ENCODE data around the gene ITGA1.
"Not testable (repeated sequence)": the region's sequence is repeated elsewhere in the genome, so short reads cannot be mapped to it uniquely, and the experiment has no call there.

ITGA1 gene

DNA sequence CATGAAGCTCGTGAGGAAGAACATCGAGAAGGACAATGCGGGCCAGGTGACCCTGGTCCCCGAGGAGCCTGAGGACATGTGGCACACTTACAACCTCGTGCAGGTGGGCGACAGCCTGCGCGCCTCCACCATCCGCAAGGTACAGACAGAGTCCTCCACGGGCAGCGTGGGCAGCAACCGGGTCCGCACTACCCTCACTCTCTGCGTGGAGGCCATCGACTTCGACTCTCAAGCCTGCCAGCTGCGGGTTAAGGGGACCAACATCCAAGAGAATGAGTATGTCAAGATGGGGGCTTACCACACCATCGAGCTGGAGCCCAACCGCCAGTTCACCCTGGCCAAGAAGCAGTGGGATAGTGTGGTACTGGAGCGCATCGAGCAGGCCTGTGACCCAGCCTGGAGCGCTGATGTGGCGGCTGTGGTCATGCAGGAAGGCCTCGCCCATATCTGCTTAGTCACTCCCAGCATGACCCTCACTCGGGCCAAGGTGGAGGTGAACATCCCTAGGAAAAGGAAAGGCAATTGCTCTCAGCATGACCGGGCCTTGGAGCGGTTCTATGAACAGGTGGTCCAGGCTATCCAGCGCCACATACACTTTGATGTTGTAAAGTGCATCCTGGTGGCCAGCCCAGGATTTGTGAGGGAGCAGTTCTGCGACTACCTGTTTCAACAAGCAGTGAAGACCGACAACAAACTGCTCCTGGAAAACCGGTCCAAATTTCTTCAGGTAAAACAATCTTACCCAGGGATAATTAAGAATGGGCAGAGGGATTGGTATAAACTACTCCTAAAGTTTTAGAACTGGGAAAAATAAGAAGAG lies 12.9 kb downstream of the ITGA1 start:
- DNase-seq (ENCODE audit: low read depth in 2 of 2) = peak in 1 of 2 donors; percentile 17

GRCh38 chr5:52801329-52801728 lies 13.6 kb downstream of the ITGA1 start:
- DNase-seq (ENCODE audit: low read depth in 2 of 2) = no peak

DNA sequence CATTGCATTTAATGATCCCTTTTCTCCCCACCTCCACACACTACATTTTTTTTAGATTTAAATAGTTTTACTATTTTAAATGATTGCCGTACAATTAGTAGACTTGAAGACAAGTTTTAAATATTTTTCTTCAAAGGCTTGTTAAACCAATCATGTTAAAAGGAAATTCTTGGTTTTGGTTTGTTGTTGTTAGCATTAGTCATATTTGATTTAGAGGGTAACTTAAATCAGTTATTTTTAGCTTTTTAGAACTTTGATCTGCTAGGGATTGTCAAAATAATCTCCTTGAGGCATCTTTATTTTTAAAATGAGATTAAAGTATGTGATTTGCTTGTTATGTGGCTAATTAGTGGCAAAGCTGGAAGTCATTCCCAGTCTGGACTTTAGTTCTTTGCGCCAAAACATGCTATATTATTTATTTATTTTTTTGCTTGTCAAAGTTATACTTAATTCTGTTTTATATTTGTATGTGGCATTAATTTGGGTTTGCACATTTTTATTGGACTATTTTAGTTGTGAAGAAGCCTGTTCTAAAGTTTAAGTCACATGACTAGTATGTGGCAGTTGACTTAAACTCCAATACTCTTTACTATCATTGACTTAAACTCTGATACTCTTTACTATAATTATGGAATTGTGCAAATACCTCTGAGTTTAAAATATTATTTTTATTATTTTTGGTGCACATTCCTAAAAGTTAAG lies 14.7 kb downstream of the ITGA1 start:
- DNase-seq (ENCODE audit: low read depth in 2 of 2) = no peak

DNA sequence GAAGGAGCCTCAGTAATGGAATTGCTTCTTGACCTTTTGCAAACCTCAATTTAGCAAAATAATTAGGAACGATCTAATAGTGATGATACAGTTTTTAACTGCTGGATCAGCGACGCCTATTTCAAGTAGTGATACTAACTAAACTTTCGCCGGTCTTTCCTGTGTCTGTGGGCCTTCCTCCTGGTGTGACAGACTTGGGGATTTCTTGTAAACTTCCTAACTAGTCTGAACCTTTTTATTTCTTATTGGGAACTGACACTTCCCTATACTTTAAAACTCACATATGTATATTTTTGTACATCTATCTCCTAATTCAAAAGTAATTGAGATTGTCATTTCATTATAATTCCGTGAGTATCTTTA lies 15.2 kb downstream of the ITGA1 start:
- DNase-seq (ENCODE audit: low read depth in 2 of 2) = no peak

DNA sequence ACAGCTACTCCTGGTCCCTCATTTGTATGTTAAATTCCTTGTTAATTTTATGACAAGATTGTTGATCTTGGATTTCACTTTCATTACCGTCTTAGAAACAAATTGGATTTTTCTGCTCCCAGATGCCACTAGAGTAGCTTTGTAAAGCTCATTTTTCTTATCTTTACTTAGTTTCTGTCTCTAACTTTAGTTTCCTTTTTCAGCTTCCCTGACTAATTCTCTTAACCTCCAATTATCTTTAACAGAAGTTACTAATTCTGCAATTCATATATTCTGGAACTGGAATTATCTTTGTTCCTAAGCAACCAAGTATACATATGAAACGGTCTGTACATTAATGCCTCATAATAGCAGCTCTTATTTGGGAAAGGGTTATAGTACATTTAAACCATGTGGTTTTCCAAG lies 16.7 kb downstream of the ITGA1 start:
- no peak for DNase-seq (ENCODE audit: low read depth in 2 of 2)

DNA sequence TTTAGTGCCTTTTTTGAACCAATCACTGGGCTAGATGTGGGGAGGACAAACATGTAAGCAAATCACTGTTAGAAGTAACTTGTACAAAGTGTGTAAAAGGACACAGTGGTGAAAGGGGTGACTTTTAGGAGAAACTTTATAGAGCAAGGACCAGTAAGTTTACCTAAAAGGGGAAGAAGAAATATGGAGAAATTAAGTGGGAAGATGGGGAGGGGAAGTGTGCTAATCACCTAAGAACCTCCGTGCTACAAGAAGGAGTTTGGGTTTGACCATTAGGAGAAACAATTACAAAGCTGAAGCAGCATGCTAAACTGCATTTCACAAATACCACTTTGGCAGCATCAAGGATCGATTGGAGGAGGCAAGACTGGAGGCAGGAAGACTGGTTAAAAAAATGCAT lies 17.3 kb downstream of the ITGA1 start:
- no peak for DNase-seq (ENCODE audit: low read depth in 2 of 2)

DNA sequence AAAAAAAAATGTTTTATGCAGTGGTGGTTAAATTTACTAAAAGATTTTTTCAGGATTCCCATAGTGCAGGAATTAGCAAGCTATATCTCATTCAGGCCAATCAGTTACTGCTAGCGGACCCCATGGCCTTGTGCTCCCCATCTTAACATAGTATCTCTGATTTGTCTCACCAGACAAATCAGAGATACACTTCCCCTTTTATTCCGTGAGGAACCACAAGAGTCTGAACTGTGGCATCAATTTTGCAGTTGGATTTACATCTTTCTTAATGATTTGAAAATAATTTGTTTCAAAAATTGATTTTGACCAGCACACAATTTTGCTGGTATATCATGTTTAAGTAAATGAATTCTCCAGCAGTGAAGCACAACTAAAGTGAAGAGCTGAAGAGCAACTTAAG lies 17.9 kb downstream of the ITGA1 start:
- no peak for DNase-seq (ENCODE audit: low read depth in 2 of 2)

- no peak for DNase-seq (ENCODE audit: low read depth in 2 of 2)
These were observed 19.3 kb downstream of the ITGA1 start for GRCh38 chr5:52807037-52807436.

DNA sequence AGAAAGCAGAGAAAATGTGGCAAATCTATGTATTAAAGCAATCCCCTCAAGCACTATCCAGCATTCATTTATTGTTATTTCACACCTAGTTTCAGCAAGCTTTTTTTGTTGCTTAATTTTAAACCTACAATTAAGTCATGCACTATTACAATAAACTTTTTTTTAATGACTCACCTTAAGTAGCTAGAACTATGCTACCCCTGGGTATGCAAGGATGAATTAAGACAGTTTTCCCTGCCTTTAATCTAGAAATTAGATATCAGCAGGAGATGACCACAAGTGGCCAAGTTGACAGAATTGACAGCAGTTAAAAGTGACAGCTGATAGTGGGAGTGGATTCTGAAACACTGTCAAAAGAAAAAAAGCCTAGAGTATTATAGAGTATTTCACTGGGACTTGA lies 20.0 kb downstream of the ITGA1 start:
- no peak for DNase-seq (ENCODE audit: low read depth in 2 of 2)

GRCh38 chr5:52808316-52808901 lies 20.7 kb downstream of the ITGA1 start:
- DNase-seq (ENCODE audit: low read depth in 2 of 2) = no peak

DNA sequence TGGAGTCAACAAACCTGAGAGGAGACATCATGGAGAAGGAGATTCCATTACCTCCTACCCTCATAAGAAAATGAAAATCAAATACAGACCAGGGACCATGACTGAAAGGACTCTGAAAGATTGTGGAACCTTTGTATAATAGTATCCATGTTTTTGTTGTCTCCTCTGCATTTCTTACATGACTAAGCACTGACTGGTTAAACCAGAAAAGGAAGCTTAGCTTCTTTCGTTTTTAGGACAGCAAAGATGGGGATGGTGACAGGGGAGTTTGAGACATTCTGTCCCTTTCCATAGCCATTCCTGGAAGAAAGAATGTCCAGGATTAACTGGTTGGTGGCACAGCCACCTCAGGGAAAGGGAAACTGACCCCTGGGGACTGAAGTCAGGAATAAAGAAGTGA lies 22.2 kb downstream of the ITGA1 start:
- DNase-seq (ENCODE audit: low read depth in 2 of 2) = no peak

- no peak for DNase-seq (ENCODE audit: low read depth in 2 of 2)
These were observed 22.7 kb downstream of the ITGA1 start for GRCh38 chr5:52810426-52810825.

DNA sequence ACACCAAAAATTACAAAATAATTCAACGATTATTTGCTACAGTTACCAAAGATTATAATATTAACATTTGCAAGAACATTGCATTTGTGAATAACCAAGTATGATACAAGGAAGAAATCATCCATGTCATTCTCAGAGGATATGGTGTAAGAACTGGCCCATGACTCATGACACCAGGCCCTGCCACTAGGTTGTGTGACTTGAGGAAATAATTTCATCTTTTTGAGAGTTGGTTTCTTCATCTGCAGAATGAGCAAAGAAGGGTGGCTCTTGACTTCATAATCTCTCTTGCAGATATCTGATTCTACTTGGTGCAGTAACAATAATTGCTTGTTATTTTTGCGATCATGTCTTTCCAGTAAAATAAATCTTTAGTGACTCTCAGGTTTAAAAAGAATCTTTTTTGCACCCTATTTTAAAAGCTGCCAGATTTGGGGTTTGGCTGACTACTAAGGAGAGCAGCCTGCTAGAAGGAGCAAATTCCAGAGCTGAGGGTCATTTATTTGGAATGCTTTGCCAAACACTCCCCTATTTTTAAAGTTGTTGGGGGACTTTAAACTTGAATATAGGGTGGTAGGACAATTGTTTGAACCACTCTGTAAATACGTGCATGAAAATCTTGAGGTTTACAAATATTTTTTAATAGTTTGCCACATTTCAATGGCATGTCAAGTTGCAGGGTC lies 23.5 kb downstream of the ITGA1 start:
- no peak for DNase-seq (ENCODE audit: low read depth in 2 of 2)

DNA sequence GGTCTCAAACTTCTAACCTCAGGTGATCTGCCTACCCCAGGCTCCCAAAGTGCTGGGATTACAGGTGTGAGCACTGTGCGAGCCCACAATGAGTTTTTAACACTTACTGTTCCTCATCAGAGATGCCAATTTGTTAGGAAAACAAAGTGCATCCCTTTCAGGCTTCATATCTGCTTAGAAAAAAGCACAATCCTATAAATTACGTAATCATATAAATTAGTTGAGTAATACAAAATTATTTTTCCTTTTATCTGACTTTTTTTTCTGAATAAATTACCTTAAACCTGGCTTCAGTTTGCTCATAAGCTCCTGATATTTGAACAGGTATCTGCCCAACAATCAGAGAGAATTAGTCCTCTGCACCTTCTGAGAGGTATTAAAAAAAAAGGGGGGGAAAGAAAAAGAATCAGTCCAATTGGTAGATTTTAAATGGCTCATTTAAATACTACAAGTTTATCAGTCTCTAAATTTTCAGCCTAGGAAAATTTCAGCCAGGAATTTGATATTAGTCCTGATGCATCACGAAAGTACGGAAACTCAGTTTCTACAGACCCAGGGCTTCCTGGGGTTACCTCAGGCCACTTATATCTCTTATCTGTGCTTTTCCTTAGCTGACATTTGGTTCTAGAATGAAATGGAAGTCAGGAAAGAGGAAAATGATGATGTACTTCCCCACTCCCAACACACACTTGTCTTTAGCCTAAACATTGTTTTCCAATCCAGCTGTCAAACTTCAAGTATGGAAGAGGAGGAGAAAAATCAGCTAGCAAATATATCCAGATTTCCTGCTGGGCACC lies 26.8 kb downstream of the ITGA1 start:
- DNase-seq (ENCODE audit: low read depth in 2 of 2) = no peak

DNA sequence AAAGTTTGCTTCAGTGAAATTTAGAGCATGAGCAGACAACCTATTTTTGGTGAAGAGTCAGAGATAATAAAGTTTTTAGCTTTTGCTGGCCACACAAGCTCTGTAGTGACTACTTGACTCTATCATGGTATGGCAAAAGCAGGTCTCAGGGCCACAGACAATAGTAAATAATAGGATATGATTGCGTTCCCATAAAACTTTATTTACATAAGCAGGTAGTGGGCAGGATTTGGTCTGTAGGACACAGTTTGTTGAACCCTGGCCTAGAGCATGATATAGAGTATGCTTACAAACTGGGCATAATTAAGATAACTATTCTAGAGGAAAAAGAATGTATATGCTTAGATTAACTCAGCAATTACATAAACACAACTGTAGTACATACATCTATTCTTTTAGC lies 30.1 kb downstream of the ITGA1 start:
- no peak for DNase-seq (ENCODE audit: low read depth in 2 of 2)

GRCh38 chr5:52818360-52818759 lies 30.6 kb downstream of the ITGA1 start:
- DNase-seq (ENCODE audit: low read depth in 2 of 2) = no peak

DNA sequence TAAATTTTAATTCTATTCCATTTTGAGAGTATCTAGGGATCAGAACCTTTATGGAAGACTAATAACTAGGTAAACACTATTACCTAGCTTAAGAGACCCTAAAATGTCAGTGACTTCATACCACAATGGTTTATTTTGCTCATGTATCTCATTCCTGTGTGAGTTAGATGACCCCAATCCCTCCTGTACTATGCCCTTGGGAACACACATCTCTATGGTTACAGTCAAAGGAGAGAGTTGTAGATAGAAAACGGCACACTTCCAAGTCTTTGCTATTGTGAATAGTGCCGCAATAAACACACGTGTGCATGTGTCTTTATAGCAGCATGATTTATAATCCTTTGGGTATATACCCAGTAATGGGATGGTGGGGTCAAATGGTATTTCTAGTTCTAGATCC lies 31.1 kb downstream of the ITGA1 start:
- DNase-seq (ENCODE audit: low read depth in 2 of 2) = not testable (repeated sequence)

DNA sequence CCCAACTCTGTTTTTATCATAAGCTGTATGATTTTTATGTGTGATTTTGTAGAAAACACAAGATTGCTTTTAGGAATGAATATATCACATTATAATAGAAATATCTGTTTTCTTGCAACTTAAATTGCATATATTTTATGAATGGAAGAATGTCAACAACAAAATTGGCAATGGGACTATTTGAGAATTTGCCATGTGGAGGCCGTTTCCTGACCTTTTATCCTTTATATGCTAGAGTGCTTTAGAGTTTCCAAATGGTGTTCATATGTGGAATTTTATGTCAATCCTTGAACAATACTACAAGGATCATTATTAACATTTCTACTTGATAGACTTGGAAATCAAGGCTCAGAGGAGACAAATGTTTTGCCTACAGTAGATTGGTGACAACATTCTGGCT lies 34.2 kb downstream of the ITGA1 start:
- DNase-seq (ENCODE audit: low read depth in 2 of 2) = no peak

- DNase-seq (ENCODE audit: low read depth in 2 of 2) = no peak
These were observed 34.7 kb downstream of the ITGA1 start for GRCh38 chr5:52822437-52822836.

DNA sequence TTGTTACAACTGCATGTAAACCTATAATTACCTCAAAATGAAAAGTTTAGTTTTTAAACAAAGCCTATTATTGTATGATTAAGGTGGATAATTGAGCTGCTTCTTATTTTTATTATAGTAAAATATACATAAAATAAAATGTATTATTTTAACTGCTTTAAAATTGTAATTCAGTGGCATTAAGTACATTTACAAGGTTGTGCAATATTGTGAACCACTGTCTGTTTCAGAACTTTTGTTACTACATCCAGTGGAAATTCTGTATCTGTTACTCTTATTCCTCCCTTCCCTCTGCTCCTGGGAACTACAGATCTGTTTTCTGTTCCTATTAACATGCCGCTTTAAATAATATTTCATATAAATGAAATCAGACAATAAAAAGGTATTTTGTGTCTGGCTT lies 37.1 kb downstream of the ITGA1 start:
- DNase-seq (ENCODE audit: low read depth in 2 of 2) = no peak

DNA sequence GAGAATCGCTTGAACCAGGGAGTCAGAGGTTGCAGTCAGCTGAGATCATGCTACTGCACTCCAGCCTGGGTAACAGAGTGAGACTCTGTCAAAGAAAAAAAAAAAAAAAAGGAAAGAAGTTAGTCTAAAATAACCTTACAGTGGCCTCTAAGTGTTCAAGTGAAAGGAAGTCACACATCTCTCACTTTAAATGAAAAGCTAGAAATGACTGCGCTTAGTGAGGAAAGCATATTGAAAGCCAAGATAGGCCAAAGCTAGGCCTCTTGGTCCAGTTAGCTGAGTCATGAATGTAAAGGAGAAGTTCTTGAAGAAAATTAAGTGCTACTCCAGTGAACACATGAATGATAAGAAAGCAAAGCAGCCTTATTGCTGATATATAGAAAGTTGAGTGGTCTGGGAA lies 38.1 kb downstream of the ITGA1 start:
- DNase-seq (ENCODE audit: low read depth in 2 of 2) = no peak

GRCh38 chr5:52827815-52828214 lies 40.1 kb downstream of the ITGA1 start:
- no peak for DNase-seq (ENCODE audit: low read depth in 2 of 2)
